ENCODE results near the gene OR2D3. TPM values are rescaled to one million over a fixed set of nuclear protein-coding genes. Genes with fewer than 3 reads are reported as not detected.
"Not testable (repeated sequence)": the region's sequence is repeated elsewhere in the genome, so short reads cannot be mapped to it uniquely, and the experiment has no call there.

OR2D3 gene
- total and polyA plus RNA-seq, 2 of the 4 experiments (the other 2 are of a cell fraction): not detected

GRCh38 chr11:6904804-6905203 lies 16.0 kb upstream of the OR2D3 start:
- H3K27ac ChIP-seq (ENCODE audit: insufficient read depth, low read length); dilution Hi-C loops (cut with HindIII; ENCODE audit: low sequenced_read_pairs, unreplicated experiment); H3K27me3 ChIP-seq (ENCODE audit: control insufficient read depth, insufficient read depth, low read length); BruUV-seq (replicated peaks); H4K8ac ChIP-seq (ENCODE audit: low read depth in 2 of 2, low read length in 2 of 2); H3K56ac ChIP-seq (ENCODE audit: extremely low read depth, insufficient read depth, low read length); H2AFZ ChIP-seq (replicated peaks; ENCODE audit: low read length, poor library complexity); intact Hi-C loops (cut with micrococcal nuclease); H2BK15ac ChIP-seq (ENCODE audit: low read depth, low read length); POLR2A ChIA-PET (ENCODE audit: unreplicated experiment); H3K4ac ChIP-seq (ENCODE audit: low read depth, low read length); H2BK120ac ChIP-seq (ENCODE audit: low read depth, low read length); H3K9me1 ChIP-seq (ENCODE audit: insufficient read depth, low read length); ATAC-seq (ENCODE audit: low read depth); H2AK5ac ChIP-seq (ENCODE audit: low read depth, low read length); H3K4me1 ChIP-seq (ENCODE audit: control insufficient read depth, insufficient read depth, low read length); H3K18ac ChIP-seq (ENCODE audit: low read depth, low read length); H2BK20ac ChIP-seq (ENCODE audit: low read depth, low read length); H4K20me1 ChIP-seq (ENCODE audit: insufficient read depth, low read length); DNase-seq; H3K36me3 ChIP-seq (ENCODE audit: control insufficient read depth, insufficient read depth, low read length); H4K5ac ChIP-seq (ENCODE audit: low read depth, low read length); H3K9me3 ChIP-seq (ENCODE audit: control insufficient read depth, insufficient read depth, low read length); H3K79me1 ChIP-seq (ENCODE audit: low read depth in 1 of 2, low read length in 2 of 2); H3K4me3 ChIP-seq (ENCODE audit: insufficient read depth, low read depth, low read length); H2BK5ac ChIP-seq (ENCODE audit: low read depth, low read length, poor library complexity, severe bottlenecking); H2AK9ac ChIP-seq (replicated peaks; ENCODE audit: low read depth, low read length, poor library complexity); H3K23ac ChIP-seq (ENCODE audit: low read depth, low read length); H3K14ac ChIP-seq (replicated peaks; ENCODE audit: low read depth, low read length); H3K9ac ChIP-seq (ENCODE audit: low read depth, low read length); CTCF ChIA-PET; H3K4me2 ChIP-seq (ENCODE audit: low read depth, low read length); H4K91ac ChIP-seq (ENCODE audit: insufficient read depth, low read depth, low read length); in situ Hi-C loops (cut with MboI; ENCODE audit: low sequenced_read_pairs): not testable (repeated sequence)
- WGBS, 2 experiments (ENCODE audit: extremely low coverage in 2 of 2, insufficient read length in 1 of 2): 90% methylated on average over 2 of the region's 13 CpGs; no CpG with 5 or more reads in 1 of the 2 experiments

Data from IMR-90 (cell line).